DND-41 (cell line): ENCODE data around the gene CSRP1.
A peak's percentile ranks its signal among the peaks of the same experiment; 100 is the strongest.

Experiments used
- ATAC-seq: fragments of 200-7000 bp; cut with Tn5 transposase; 3 replicates; pipeline ENCODE4 v1.9.1; 2021; ENCODE audit warnings: low read depth; ENCODE audit not compliant: insufficient read depth
- DNase-seq: peaks from one replicate; pipeline ENCODE4 v3.0.0-alpha.2; 2020
- H2AFZ ChIP-seq: 2 replicates; pipeline ENCODE4 v1.6.0; 2012; ENCODE audit warnings: low read depth, low read length
- H3K27ac ChIP-seq: 2 replicates; pipeline ENCODE4 v1.5.1; 2012; ENCODE audit warnings: low read length, inconsistent platforms
- H3K27me3 ChIP-seq: fragments of 200-600 bp; sonication (generic); 2 replicates; pipeline ENCODE4 v1.6.0; 2012; ENCODE audit warnings: low read length, mild to moderate bottlenecking, inconsistent platforms; ENCODE audit not compliant: insufficient read depth, poor library complexity
- H3K36me3 ChIP-seq: 2 replicates; pipeline ENCODE4 v1.5.1; 2012; ENCODE audit warnings: low read length, inconsistent platforms; ENCODE audit not compliant: insufficient read depth
- H3K4me1 ChIP-seq: 2 replicates; pipeline ENCODE4 v1.5.1; 2012; ENCODE audit warnings: mild to moderate bottlenecking, low read length; ENCODE audit not compliant: insufficient read depth
- H3K4me2 ChIP-seq: 2 replicates; pipeline ENCODE4 v1.6.0; 2012; ENCODE audit warnings: mild to moderate bottlenecking, moderate library complexity, low read length, inconsistent platforms; ENCODE audit not compliant: insufficient read depth
- H3K4me3 ChIP-seq, 2 experiments: fragments of 200-600 bp in 1 of 2; shearing (Covaris generic) in 1 of 2; 2 replicates each; pipeline ENCODE4 v1.5.1; 2012 to 2016; ENCODE audit warnings: inconsistent platforms in 2 of 2, low read length in 2 of 2, mild to moderate bottlenecking in 2 of 2, low read depth in 1 of 2, moderate library complexity in 1 of 2
- H3K79me2 ChIP-seq: 2 replicates; pipeline ENCODE4 v1.6.0; 2012; ENCODE audit warnings: low read length, inconsistent platforms; ENCODE audit not compliant: insufficient read depth
- H3K9ac ChIP-seq: 2 replicates; pipeline ENCODE4 v1.6.0; 2012; ENCODE audit warnings: low read depth, mild to moderate bottlenecking, inconsistent platforms, low read length, moderate library complexity
- H3K9me3 ChIP-seq: 2 replicates; pipeline ENCODE4 v1.5.1; 2012; ENCODE audit warnings: low read length, moderate library complexity, mild to moderate bottlenecking, inconsistent platforms; ENCODE audit not compliant: insufficient read depth, severe bottlenecking
- H4K20me1 ChIP-seq: 2 replicates; pipeline ENCODE4 v1.6.0; 2012; ENCODE audit warnings: low read length; ENCODE audit not compliant: insufficient read depth
- CTCF ChIP-seq: IDR thresholded peaks from 2 replicates; pipeline ENCODE4 v1.5.1; 2012; ENCODE audit warnings: borderline replicate concordance, low read length, moderate library complexity, mild to moderate bottlenecking; ENCODE audit not compliant: poor library complexity, severe bottlenecking; ENCODE audit errors: extremely low read depth
- EZH2 ChIP-seq: IDR thresholded peaks from 3 replicates; pipeline ENCODE4 v1.6.1; 2012; ENCODE audit warnings: borderline replicate concordance, low read depth, mild to moderate bottlenecking, moderate library complexity, low read length, inconsistent platforms; ENCODE audit not compliant: severe bottlenecking

Gene CSRP1

GRCh38 chr1:201466492-201466891 is 40.4 kb downstream of the CSRP1 start:
- ATAC-seq (no peak), DNase-seq (no peak)
- Histone ChIP-seq H3K27me3 (no peaks in the 10 kb centered on the region), H3K79me2 (peaks cover 4% of the 10 kb centered on the region), H3K4me1 (peaks cover 31% of the 10 kb centered on the region), H2AFZ (no peak overlapping the region), H4K20me1 (peaks cover 8% of the 10 kb centered on the region), H3K9me3 (no peaks in the 10 kb centered on the region), H3K4me2 (no peak overlapping the region), H3K36me3 (peaks cover 7% of the 10 kb centered on the region), H3K4me3 (no peak overlapping the region), H3K27ac (no peak overlapping the region), H3K9ac (no peak overlapping the region)
- TF ChIP-seq EZH2: no peak

GRCh38 chr1:201465698-201466290 is 41.1 kb downstream of the CSRP1 start:
- Histone ChIP-seq H3K9ac (no peak overlapping the region), H3K27ac (no peak overlapping the region)
- no peak for DNase-seq

GRCh38 chr1:201463071-201463552 is 43.8 kb downstream of the CSRP1 start:
- ATAC-seq: 0 out of 3 replicates have a peak, but pooled peaks have one; percentile 20
- Histone ChIP-seq H3K79me2 (peaks cover 3% of the 10 kb centered on the region), H3K9me3 (no peaks in the 10 kb centered on the region), H3K9ac (no peak overlapping the region), H3K27ac (no peak overlapping the region), H4K20me1 (peaks cover 4% of the 10 kb centered on the region), H3K4me1 (peaks cover 12% of the 10 kb centered on the region), H3K36me3 (peaks cover 7% of the 10 kb centered on the region), H3K4me3 (no peak overlapping the region), H3K27me3 (no peaks in the 10 kb centered on the region), H2AFZ (no peak overlapping the region), H3K4me2 (no peak overlapping the region)
- DNase-seq: no peak
- TF ChIP-seq EZH2 (no peak), CTCF (no peak)

More at GRCh38 chr1:201465698-201466290, 41.1 kb downstream of the CSRP1 start:
- Histone ChIP-seq H3K36me3 (peaks cover 7% of the 10 kb centered on the region), H3K27me3 (no peaks in the 10 kb centered on the region), H4K20me1 (peaks cover 8% of the 10 kb centered on the region), H3K4me1 (peaks cover 31% of the 10 kb centered on the region), H3K79me2 (peaks cover 4% of the 10 kb centered on the region), H2AFZ (no peak overlapping the region), H3K9me3 (no peaks in the 10 kb centered on the region), H3K4me2 (no peak overlapping the region), H3K4me3 (no peak overlapping the region)
- ATAC-seq: no peak
- TF ChIP-seq CTCF: no peak
- TF ChIP-seq EZH2: no peak

- H3K4me3 ChIP-seq: no peak overlapping the region
- no peak overlapping the region for H3K9ac ChIP-seq
- H3K27me3 ChIP-seq: no peaks in the 10 kb centered on the region
- H3K4me2 ChIP-seq: no peak overlapping the region
- no peak for DNase-seq
- H3K36me3 ChIP-seq: peaks cover 7% of the 10 kb centered on the region
- TF ChIP-seq CTCF (no peak), EZH2 (no peak)
- 0 out of 2 replicates have a peak, but pooled peaks cover 2% of the 10 kb centered on the region for H3K4me1 ChIP-seq
- H4K20me1 ChIP-seq: no peaks in the 10 kb centered on the region; the same call in 1 of the 2 replicates
- H2AFZ ChIP-seq: no peak overlapping the region
- no peak for ATAC-seq
- no peaks in the 10 kb centered on the region for H3K9me3 ChIP-seq
- H3K79me2 ChIP-seq: no peaks in the 10 kb centered on the region
- no peak overlapping the region for H3K27ac ChIP-seq
Observed at GRCh38 chr1:201461645-201462441, 45.1 kb downstream of the CSRP1 start.
